Testis (tissue), 3 donors: ENCODE measurements around the gene EMP1. TPM values are rescaled to one million over a fixed set of nuclear protein-coding genes. Genes with fewer than 3 reads are reported as not detected.

Experiments
- DNase-seq: peaks from one replicate; pipeline ENCODE4 v3.0.0-alpha.2; 2019
- H3K27ac ChIP-seq, 2 donors: fragments of 200-600 bp; sonication (generic); one replicate each; pipeline ENCODE4 v1.5.1; 2019
- H3K27me3 ChIP-seq: fragments of 200-600 bp; sonication (generic); one replicate; pipeline ENCODE4 v1.5.1; 2019
- H3K36me3 ChIP-seq: fragments of 200-600 bp; sonication (generic); one replicate; pipeline ENCODE4 v1.5.1; 2017; ENCODE audit warnings: low read depth; ENCODE audit errors: missing control alignments
- H3K4me1 ChIP-seq: fragments of 200-600 bp; sonication (generic); one replicate; pipeline ENCODE4 v1.5.1; 2019
- H3K4me3 ChIP-seq, 2 donors: fragments of 200-600 bp; sonication (generic); one replicate each; pipeline ENCODE4 v1.5.1; 2017 to 2019
- H3K9me3 ChIP-seq: fragments of 200-600 bp; sonication (generic); one replicate; pipeline ENCODE4 v1.5.1; 2017
- CTCF ChIP-seq, 3 experiments: fragments of 450-650 bp in 2 of 3; fragments of 200-600 bp in 1 of 3; sonication (generic) in 1 of 3; IDR thresholded peaks; one replicate each; pipeline ENCODE4 v1.5.1; 2016 to 2019; ENCODE audit warnings: antibody characterized with exemption in 3 of 3, mild to moderate bottlenecking in 2 of 3, moderate library complexity in 1 of 3
- POLR2A ChIP-seq: fragments of 450-650 bp; IDR thresholded peaks from one replicate; pipeline ENCODE4 v1.6.1; 2017; ENCODE audit warnings: antibody characterized with exemption, mild to moderate bottlenecking, moderate library complexity
- WGBS, 2 donors: methylation state at CpG; one replicate each; pipeline ENCODE4 v1.1.5; 2018; 5-methylcytosine and 5-hydroxymethylcytosine counted together
- intact Hi-C: fragments of 100-400 bp; cut with DNase I; formaldehyde crosslinking; loops from one replicate; pipeline ENCODE4 v1.15.1; 2023; ENCODE audit warnings: low total_unique reads
- polyA plus RNA-seq: library from polyadenylated mRNA; stranded (reverse); fragments of 350-450 nt; fragmentation: Illumina TruSeq; extraction: RNeasy Lipid Tissue Mini Kit (QIAGEN cat#74804); gene quantifications from one replicate; pipeline ENCODE4 v1.2.3, GENCODE V29; 2014; ENCODE audit warnings: low read depth, low replicate concordance; ENCODE audit not compliant: insufficient read depth
- total RNA-seq, 2 donors: library from RNA; depleted of rRNA; stranded (reverse); fragments of >200 nt; gene quantifications; one replicate each; pipeline ENCODE4 v1.2.3, GENCODE V29; 2016

The EMP1 gene
- total and polyA plus RNA-seq, 3 donors from 2014 or later = 14.1 to 59.4 (median 29.2) TPM

- Histone ChIP-seq H3K4me3 (no peak overlapping the region), H3K4me1 (peaks cover 16% of the 10 kb centered on the region), H3K36me3 (no peaks in the 10 kb centered on the region), H3K27me3 (no peaks in the 10 kb centered on the region), H3K27ac (no peak overlapping the region), H3K9me3 (no peaks in the 10 kb centered on the region)
- intact Hi-C loops = no loop called here
- no peak for TF ChIP-seq CTCF (IDR thresholded peaks at IDR 0.05)
- no peak for TF ChIP-seq POLR2A
- no peak for DNase-seq
- WGBS, 2 donors = 96% methylated on average over 4 of the region's 4 CpGs
Measured at GRCh38 chr12:13176256-13176655, 20.3 kb upstream of the EMP1 start.

- Histone ChIP-seq H3K27ac (no peak overlapping the region), H3K4me3 (no peak overlapping the region), H3K27me3 (no peaks in the 10 kb centered on the region), H3K9me3 (no peaks in the 10 kb centered on the region), H3K36me3 (no peaks in the 10 kb centered on the region), H3K4me1 (peaks cover 16% of the 10 kb centered on the region)
- 93 to 96% methylated on average over 4 of the region's 4 CpGs for WGBS, 2 donors
- intact Hi-C loops = no loop called here
- TF ChIP-seq CTCF (IDR thresholded peaks at IDR 0.05) (no peak), POLR2A (no peak)
- DNase-seq = no peak
Measured at GRCh38 chr12:13177373-13177772, 19.2 kb upstream of the EMP1 start.

- Histone ChIP-seq H3K36me3 (no peaks in the 10 kb centered on the region), H3K27ac (no peak overlapping the region), H3K9me3 (no peaks in the 10 kb centered on the region), H3K4me1 (peaks cover 16% of the 10 kb centered on the region), H3K27me3 (no peaks in the 10 kb centered on the region), H3K4me3 (no peak overlapping the region)
- TF ChIP-seq POLR2A (no peak), CTCF (IDR thresholded peaks at IDR 0.05) (no peak)
- DNase-seq = no peak
- intact Hi-C loops = no loop called here
- 78 to 81% methylated on average over 4 of the region's 4 CpGs for WGBS, 2 donors
Measured at GRCh38 chr12:13177906-13178305, 18.6 kb upstream of the EMP1 start.

- Histone ChIP-seq H3K4me3 (no peak overlapping the region), H3K27ac (peak overlapping the region in 1 of 2 donors; percentile 64), H3K36me3 (no peaks in the 10 kb centered on the region), H3K4me1 (peaks cover 16% of the 10 kb centered on the region), H3K9me3 (no peaks in the 10 kb centered on the region), H3K27me3 (no peaks in the 10 kb centered on the region)
- WGBS, 2 donors = 28 to 30% methylated on average over 10 of the region's 10 CpGs
- TF ChIP-seq CTCF (IDR thresholded peaks at IDR 0.05) = no peak
- no peak for TF ChIP-seq POLR2A
- no peak for DNase-seq
- intact Hi-C loops = no loop called here
Measured at GRCh38 chr12:13178568-13179210, 17.8 kb upstream of the EMP1 start.
